Upper lobe of left lung (tissue), 6 donors: Measurements from ENCODE around the gene SOX10. TPM values are rescaled to one million over a fixed set of nuclear protein-coding genes. Genes with fewer than 3 reads are reported as not detected.

Source experiments
- ATAC-seq, 2 donors: fragments of 200-7000 bp; cut with Tn5 transposase; one replicate each; pipeline ENCODE4 v1.9.1; 2022; ENCODE audit warnings: mild to moderate bottlenecking in 2 of 2, moderate library complexity in 2 of 2; ENCODE audit not compliant: low FRiP score in 2 of 2
- DNase-seq, 2 donors: peaks; one replicate each; pipeline ENCODE4 v3.0.0-alpha.2; 2019 to 2020
- H3K27ac ChIP-seq, 4 donors: fragments of 200-600 bp; sonication (generic); one replicate each; pipeline ENCODE4 v1.5.1; 2016 to 2019
- H3K27me3 ChIP-seq, 4 donors: fragments of 200-600 bp; sonication (generic); one replicate each; pipeline ENCODE4 v1.5.1; 2017 to 2019
- H3K36me3 ChIP-seq, 4 donors: fragments of 200-600 bp; sonication (generic); one replicate each; pipeline ENCODE4 v1.5.1; 2016 to 2019
- H3K4me1 ChIP-seq, 4 donors: fragments of 200-600 bp; sonication (generic); one replicate each; pipeline ENCODE4 v1.5.1; 2018 to 2019
- H3K4me3 ChIP-seq, 4 donors: fragments of 200-600 bp; sonication (generic); one replicate each; pipeline ENCODE4 v1.5.1; 2017 to 2019; ENCODE audit warnings: mild to moderate bottlenecking in 2 of 4, moderate library complexity in 1 of 4
- H3K9me3 ChIP-seq, 4 donors: fragments of 200-600 bp; sonication (generic); one replicate each; pipeline ENCODE4 v1.5.1; 2018 to 2019
- EP300 ChIP-seq, 4 donors: sonication (generic); formaldehyde crosslinking; IDR thresholded peaks; one replicate each; pipeline ENCODE4 v1.5.1; 2017; ENCODE audit warnings: antibody characterized with exemption in 4 of 4, control low read depth in 2 of 4
- POLR2A ChIP-seq, 4 donors: fragments of 450-650 bp; IDR thresholded peaks; one replicate each; pipeline ENCODE4 v1.5.1; 2016 to 2017; ENCODE audit warnings: antibody characterized with exemption in 4 of 4, mild to moderate bottlenecking in 2 of 4
- POLR2AphosphoS5 ChIP-seq, 2 donors: sonication (generic); formaldehyde crosslinking; IDR thresholded peaks; one replicate each; pipeline ENCODE4 v1.5.1; 2017; ENCODE audit warnings: antibody characterized with exemption in 2 of 2
- WGBS, 2 donors: methylation state at CpG; one replicate each; pipeline ENCODE4 v1.1.5; 2017 to 2018; 5-methylcytosine and 5-hydroxymethylcytosine counted together
- total RNA-seq, 6 donors: library from RNA; depleted of rRNA in 4 of 6; stranded (reverse); fragments of >200 nt in 4 of 6; gene quantifications; one replicate each; pipeline versions ENCODE4 v1.1.0 to v1.2.1, GENCODE V29; 2016 to 2021
- TF ChIP-seq, protein P1 (sequence below), 6 experiments: fragments of 450-650 bp in 4 of 6; fragments of 200-600 bp in 2 of 6; sonication (generic) in 2 of 6; IDR thresholded peaks; one replicate each; pipeline ENCODE4 v1.5.1; 2016 to 2019; ENCODE audit warnings: antibody characterized with exemption in 6 of 6
- donor health status: DM: no; HTN: no; CAD: no; lungs with moderate emphysema.
- donor health status: DM: no; HTN: yes; CAD: no; lungs with severe emphysema.

SOX10 gene
- total RNA-seq, 6 donors from 2014 or later, result 0.15 TPM; not detected in 5

DNA sequence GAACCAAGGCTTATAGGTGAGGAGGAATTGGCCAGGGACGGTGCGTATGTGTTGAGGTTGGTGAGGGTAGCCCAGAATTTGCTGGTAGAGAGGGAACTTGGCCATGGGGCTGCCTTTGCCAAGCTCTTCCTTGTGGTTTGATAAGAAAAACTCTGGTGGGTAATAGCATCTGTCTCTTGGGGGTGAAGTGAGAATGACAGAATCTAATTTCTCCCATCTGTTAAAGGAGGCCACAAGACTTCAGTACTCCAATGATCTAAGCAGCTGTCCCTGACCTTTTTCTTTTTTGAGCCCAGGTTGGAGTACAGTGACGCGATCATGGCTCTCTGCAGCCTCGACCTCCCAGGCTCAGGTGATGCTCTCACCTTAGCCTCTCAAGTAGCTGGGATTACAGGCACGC is 36.9 kb upstream of the SOX10 start:
- Histone ChIP-seq H3K36me3 (no peaks in the 10 kb centered on the region), H3K4me1 (peaks cover 15 to 17% (median 16%) of the 10 kb centered on the region in 4 donors), H3K4me3 (no peak overlapping the region), H3K27me3 (no peaks in the 10 kb centered on the region), H3K9me3 (no peaks in the 10 kb centered on the region), H3K27ac (no peak overlapping the region)
- WGBS, 2 donors, result 88 to 100% methylated on average over 6 of the region's 6 CpGs
- DNase-seq (no peak), ATAC-seq (no peak)
- TF ChIP-seq, protein P1, sequence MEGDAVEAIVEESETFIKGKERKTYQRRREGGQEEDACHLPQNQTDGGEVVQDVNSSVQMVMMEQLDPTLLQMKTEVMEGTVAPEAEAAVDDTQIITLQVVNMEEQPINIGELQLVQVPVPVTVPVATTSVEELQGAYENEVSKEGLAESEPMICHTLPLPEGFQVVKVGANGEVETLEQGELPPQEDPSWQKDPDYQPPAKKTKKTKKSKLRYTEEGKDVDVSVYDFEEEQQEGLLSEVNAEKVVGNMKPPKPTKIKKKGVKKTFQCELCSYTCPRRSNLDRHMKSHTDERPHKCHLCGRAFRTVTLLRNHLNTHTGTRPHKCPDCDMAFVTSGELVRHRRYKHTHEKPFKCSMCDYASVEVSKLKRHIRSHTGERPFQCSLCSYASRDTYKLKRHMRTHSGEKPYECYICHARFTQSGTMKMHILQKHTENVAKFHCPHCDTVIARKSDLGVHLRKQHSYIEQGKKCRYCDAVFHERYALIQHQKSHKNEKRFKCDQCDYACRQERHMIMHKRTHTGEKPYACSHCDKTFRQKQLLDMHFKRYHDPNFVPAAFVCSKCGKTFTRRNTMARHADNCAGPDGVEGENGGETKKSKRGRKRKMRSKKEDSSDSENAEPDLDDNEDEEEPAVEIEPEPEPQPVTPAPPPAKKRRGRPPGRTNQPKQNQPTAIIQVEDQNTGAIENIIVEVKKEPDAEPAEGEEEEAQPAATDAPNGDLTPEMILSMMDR (IDR thresholded peaks at IDR 0.05), result no peak

DNA sequence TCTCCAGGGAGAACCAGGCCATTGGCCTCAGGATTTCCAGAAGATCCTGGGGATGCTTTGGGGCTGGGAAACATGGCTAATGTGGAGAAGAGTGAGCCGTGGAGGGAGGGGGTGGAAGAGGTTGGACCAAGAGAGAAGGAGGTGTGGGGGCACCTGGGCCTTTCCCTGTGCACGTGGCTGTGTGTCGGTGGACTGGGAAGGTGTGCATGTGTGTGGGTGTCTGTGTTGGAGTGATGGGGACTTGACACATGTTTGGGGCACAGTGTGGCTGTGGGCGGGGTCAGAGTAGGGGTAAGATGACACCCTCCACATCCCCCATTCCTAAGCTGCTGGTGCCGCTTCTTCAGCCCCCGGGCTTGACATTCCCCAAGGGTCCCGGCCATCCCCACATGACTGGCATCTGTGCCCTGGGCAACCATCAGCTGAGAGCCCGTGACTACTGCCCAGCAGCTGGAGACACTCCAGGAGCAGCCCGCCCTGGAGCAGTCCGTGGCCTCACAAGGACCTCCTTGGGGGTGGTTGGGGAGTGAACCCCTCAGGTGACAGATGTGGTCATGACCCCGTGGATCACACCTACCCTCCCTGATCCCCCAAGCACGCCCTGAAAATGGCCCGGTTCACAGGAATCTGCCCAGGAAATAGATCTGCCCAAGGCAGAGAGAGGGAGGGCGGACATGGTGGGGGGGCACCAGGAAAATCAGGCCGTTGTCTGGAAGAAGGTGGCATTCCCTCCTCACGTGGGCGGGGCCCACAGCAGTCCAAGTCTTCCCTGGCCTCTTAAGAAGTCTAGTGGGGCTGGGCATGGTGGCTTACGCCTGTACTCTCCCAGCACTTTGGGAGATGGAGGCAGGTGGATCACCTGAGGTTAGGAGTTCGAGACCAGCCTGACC is 34.8 kb upstream of the SOX10 start:
- Histone ChIP-seq H3K4me1 (peaks cover 16 to 22% (median 18%) of the 10 kb centered on the region in 4 donors), H3K4me3 (no peak overlapping the region), H3K27me3 (no peaks in the 10 kb centered on the region), H3K9me3 (no peaks in the 10 kb centered on the region), H3K27ac (no peak overlapping the region), H3K36me3 (no peaks in the 10 kb centered on the region)
- WGBS, 2 donors, result 82 to 84% methylated on average over 17 to 19 of the region's 19 CpGs
- TF ChIP-seq EP300 (IDR thresholded peaks at IDR 0.05), result no peak
- TF ChIP-seq, protein P1 (IDR thresholded peaks at IDR 0.05), result no peak
- TF ChIP-seq POLR2A (IDR thresholded peaks at IDR 0.05), result no peak
- TF ChIP-seq POLR2AphosphoS5 (IDR thresholded peaks at IDR 0.05), result no peak
- ATAC-seq (no peak), DNase-seq (no peak)

GRCh38 chr22:38017939-38018885 is 33.9 kb upstream of the SOX10 start:
- peak in 1 of 2 donors; percentile 3 for ATAC-seq
- peak overlapping the region in 3 of 4 donors; percentile 35 to 83 (median 74) for H3K27ac ChIP-seq
- no peaks in the 10 kb centered on the region for H3K27me3 ChIP-seq
- no peak overlapping the region for H3K4me3 ChIP-seq
- 92 to 95% methylated on average over 10 to 12 of the region's 12 CpGs for WGBS, 2 donors
- no peak for DNase-seq
- H3K9me3 ChIP-seq, result no peaks in the 10 kb centered on the region
- TF ChIP-seq POLR2AphosphoS5 (IDR thresholded peaks at IDR 0.05) (no peak), EP300 (IDR thresholded peaks at IDR 0.05) (no peak), POLR2A (IDR thresholded peaks at IDR 0.05) (no peak)
- TF ChIP-seq, protein P1 (IDR thresholded peaks at IDR 0.05), result no peak
- peaks cover 16 to 22% (median 18%) of the 10 kb centered on the region in 4 donors for H3K4me1 ChIP-seq
- no peaks in the 10 kb centered on the region for H3K36me3 ChIP-seq

DNA sequence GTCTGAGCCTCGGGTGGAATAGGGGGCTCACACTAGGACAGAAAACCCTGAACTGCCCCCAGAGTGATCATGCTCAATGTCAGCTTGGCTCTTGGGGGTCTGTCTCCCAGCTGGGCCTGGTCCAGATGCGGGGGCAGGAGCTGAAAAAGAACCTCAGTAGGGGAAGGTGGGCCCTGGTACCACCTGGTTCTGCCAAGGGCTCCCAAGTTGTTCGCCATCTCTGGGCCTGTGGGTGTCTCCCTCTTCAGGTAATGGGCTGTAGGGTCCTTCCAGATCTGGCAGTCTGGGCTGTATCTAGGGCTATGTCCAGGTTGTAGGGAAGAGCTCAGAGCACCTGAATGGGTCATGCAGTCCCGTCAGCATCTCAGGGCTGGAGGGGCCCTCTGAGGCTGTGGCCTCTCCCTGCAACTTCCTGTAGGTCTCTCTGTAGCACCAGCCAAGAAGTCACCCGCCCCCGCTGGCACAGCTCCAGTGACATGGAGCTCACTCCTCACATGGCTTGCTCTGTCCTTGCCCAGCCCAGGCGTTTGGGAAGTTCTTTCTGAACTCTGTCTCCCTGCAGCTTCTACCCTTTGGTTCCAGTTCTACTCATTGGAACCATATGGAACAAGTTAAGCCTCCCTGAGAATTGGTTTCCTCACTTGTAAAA is 33.0 kb upstream of the SOX10 start:
- Histone ChIP-seq H3K27ac (peak overlapping the region; percentile 69 to 83 (median 76)), H3K4me1 (peaks cover 16 to 22% (median 18%) of the 10 kb centered on the region in 4 donors), H3K36me3 (no peaks in the 10 kb centered on the region), H3K27me3 (no peaks in the 10 kb centered on the region), H3K4me3 (peak overlapping the region in 1 of 4 donors; percentile 3), H3K9me3 (no peaks in the 10 kb centered on the region)
- TF ChIP-seq, protein P1 (IDR thresholded peaks at IDR 0.05), result no peak
- TF ChIP-seq EP300 (IDR thresholded peaks at IDR 0.05) (no peak), POLR2A (IDR thresholded peaks at IDR 0.05) (no peak), POLR2AphosphoS5 (IDR thresholded peaks at IDR 0.05) (peak in 1 of 2 donors; percentile 52)
- peak in 1 of 2 donors; percentile 82 for DNase-seq
- WGBS, 2 donors, result 18 to 46% methylated on average over 4 to 7 of the region's 7 CpGs
- peak in 1 of 2 donors; percentile 76 for ATAC-seq
